Metanephros (tissue), 2 donors: Measurements from ENCODE around the gene UBE2J2. TPM values are rescaled to one million over a fixed set of nuclear protein-coding genes. Genes with fewer than 3 reads are reported as not detected.

Experiments
- small RNA-seq: library from RNA; depleted of rRNA; stranded (forward); fragments of <200 nt; gene quantifications from one replicate; pipeline ENCODE3, GENCODE V24; 2014; ENCODE audit warnings: low replicate concordance
- total RNA-seq: library from RNA; depleted of rRNA; stranded (reverse); fragments of >200 nt; gene quantifications from one replicate; pipeline ENCODE4 v1.2.3, GENCODE V29; 2014

The UBE2J2 gene
- 49.3 TPM for total RNA-seq

GRCh38 chr1:1273512-1274298 is at the start of gene UBE2J2:
Gene UBE2J2, minus strand, starts transcription at chr1:1273854. Its CDS starts 5,862 bp downstream, at chr1:1267992.

DNA sequence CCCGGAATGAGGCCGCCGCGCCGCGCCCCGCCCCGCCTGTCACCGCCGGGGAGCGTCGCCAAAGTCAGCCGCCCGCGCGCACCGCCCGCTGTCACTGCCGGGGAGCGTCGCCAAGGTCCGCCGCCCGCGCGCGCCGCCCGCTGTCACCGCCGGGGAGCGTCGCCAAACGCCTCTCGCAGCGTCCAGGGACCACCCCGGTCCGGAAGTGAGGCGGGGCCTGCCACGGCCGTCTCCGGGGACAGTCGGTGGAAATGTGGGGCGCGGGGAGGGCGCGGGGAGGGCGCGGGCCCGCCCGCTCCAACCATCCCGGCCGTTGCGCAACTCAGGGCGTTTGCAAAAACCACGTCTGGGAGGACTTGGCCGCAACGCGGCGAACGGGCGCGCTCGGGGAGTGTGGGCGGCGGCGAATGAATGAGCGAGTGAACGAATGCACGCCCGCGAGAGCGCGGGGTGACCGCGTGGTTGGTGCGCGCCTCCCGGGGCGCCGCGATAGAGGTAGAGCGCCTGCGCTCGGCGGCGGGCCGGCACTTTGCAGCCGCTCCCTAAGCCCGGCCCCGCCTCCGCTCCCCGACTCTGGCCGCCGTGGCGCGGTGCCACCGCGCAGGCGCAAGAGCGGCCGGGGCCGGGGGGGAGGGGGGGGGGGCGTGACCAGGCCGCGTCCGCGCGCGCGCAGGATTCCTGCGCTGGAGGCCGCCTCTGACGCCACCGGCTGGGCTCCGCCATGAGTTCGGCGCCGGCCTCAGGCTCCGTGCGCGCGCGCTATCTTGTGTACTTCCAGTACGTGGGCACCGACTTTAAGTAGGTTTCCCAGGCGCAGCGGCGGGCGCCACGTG is 34.5 kb upstream of the UBE2J2 start, which contains the start of the genes ACAP3 and PUSL1:
Gene ACAP3 (minus strand): TSS at position 8 of the 833 bp plus-strand sequence. CDS start 115 bp downstream, outside the sequence.
Gene PUSL1 (plus strand): TSS at position 675 of the 833 bp plus-strand sequence. CDS start 47 bp downstream, at position 722.

DNA sequence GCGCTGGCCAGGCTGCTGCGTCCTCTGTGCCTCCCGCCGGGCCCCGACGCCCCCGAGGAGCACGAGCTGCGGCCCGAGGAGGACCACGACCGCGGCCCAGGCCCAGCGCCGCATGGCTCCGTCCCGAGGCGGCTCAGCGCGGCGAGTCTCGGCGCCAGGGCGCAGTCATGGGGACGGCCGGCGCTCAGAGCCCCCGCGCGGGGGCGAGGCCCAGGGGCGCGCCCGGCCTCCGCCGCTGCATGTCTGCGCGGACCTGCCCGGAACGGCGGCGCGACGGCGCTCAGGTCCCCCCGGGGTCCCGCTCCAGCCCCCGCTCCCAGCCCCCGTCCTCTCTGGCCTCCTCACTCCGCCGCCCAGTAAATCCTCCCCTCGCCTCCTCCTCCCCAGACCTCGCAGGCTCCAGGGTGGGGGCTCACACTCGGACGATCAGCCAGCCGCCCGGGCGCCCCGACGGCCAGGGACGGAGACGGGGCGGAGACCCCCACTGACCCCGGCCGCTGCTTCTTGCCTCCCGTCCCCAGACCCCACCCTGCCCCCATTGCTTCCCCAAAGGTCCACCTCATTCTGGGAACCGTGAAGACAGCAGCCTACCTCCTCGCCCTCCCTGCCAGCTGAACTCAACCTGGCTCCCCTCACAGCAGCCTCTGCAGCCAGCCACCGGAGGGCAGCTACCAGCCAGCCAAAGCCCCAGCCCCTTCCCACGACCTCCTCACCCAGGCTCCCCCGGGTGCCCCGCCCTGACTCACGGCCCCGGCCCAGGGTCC is 26.9 kb downstream of the UBE2J2 start, which contains the start of gene C1QTNF12:
Gene C1QTNF12 (minus strand): TSS at position 146 of the 764 bp plus-strand sequence. CDS start 32 bp downstream, at position 114.

GRCh38 chr1:1232208-1232795 is 41.4 kb downstream of the UBE2J2 start, which contains the start of gene B3GALT6:
Gene B3GALT6, plus strand, starts transcription at chr1:1232237. Its CDS starts 42 bp downstream, at chr1:1232279.

DNA sequence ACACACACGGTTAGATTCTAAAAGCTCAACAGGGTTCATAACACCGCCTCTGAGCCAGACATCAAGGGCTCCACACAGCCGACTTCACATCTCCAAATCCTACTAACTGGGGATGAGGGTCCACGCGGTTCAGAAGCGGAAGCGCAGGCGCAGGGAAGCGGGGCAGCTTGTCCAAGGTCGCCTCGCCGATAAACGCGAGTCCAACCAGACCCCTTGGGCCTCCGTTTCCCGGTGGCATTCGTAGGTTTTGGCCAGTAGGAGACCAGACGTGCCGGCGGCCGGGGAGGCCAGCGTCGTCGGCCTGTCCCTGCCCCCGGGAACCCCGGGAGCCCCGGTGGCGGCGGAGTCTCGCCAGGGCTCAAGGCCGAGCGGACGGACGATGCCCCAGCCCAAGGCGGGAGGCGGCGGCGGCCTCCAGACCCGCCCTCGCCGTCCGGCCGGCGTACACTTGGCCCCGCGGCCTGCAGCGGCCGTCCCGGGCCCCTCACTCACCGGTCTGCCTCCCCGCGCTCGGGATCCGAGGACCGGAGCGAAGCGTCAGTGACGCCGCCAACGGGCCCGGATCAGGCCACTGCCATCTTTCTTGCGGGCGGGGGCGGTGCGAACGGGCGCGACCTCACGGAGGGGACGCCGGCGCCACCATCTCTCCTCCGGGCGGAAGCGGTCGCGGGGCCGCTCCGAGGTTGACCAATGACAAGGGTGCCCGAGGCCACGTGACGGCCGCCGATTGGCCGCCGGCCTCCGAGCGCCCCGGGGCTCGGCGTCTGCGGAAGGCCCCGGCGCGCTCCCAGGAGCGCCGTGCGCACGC is 42.0 kb downstream of the UBE2J2 start, which contains the start of gene SDF4:
Gene SDF4 (minus strand): TSS at position 602 of the 808 bp plus-strand sequence. CDS start 3,229 bp downstream, outside the sequence.

GRCh38 chr1:1213345-1214265 is 60.0 kb downstream of the UBE2J2 start, which contains the start of gene TNFRSF4:
Gene TNFRSF4, minus strand, starts transcription at chr1:1214153. Its CDS starts 26 bp downstream, at chr1:1214127.

DNA sequence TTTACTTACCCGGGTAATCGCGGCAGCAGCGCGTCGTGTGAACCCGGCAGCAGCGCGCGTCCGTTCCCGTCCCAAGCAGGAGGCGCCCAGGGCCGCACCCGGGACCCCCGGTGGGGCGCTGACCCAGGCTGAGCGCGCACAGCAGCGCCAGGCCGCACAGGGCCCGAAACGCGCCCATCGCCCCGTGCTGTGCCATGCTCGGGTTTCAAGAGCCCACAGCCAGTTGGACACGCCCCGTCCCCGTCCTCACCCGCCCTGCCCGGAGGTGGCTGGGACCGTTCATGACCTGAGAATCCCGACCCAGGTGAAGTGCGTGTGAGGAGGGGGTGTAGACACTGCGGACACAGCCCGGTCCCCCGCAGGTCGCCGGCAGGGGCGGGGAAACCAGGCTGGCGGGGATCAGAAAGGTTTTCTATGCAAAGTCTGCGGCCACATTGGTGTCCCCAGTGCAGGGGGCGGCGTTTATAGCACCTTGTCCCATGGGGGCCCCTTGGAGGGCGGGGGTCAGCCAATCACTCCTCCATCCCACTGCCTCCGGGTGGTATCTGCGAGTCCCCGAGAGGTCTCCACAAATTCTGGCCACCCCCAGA is 67.2 kb downstream of the UBE2J2 start, which contains the start of gene TNFRSF18:
Gene TNFRSF18 (minus strand): TSS at position 217 of the 590 bp plus-strand sequence. CDS start 21 bp downstream, at position 196.

Small RNA genes lying within 50 kb of the gene (small RNA-seq; reads per million reads assigned to genes)
- not detected for gene MIR6726

Other genes starting within 250 kb of the UBE2J2 start
- gene RNF223, start 199.5 kb downstream of the UBE2J2 start, total RNA-seq = 3.7 TPM
- 12.2 TPM for gene C1orf159, start 157.8 kb downstream of the UBE2J2 start, total RNA-seq
- gene TTLL10, start 100.0 kb downstream of the UBE2J2 start, total RNA-seq = 0.76 TPM
- 1.2 TPM for gene TNFRSF18, start 67.3 kb downstream of the UBE2J2 start, total RNA-seq
- 3.3 TPM for gene TNFRSF4, start 59.7 kb downstream of the UBE2J2 start, total RNA-seq
- 94.4 TPM for gene SDF4, start 41.9 kb downstream of the UBE2J2 start, total RNA-seq
- 16.0 TPM for gene B3GALT6, start 41.6 kb downstream of the UBE2J2 start, total RNA-seq
- gene C1QTNF12, start 27.1 kb downstream of the UBE2J2 start, total RNA-seq = 5.3 TPM
- 7.1 TPM for gene SCNN1D, start 6.6 kb upstream of the UBE2J2 start, total RNA-seq
- gene ACAP3, start 34.1 kb upstream of the UBE2J2 start, total RNA-seq = 33.9 TPM
- 20.3 TPM for gene PUSL1, start 34.7 kb upstream of the UBE2J2 start, total RNA-seq
- gene INTS11, start 50.8 kb upstream of the UBE2J2 start, total RNA-seq = 106 TPM
- 15.9 TPM for gene CPTP, start 50.9 kb upstream of the UBE2J2 start, total RNA-seq
- gene TAS1R3, start 57.4 kb upstream of the UBE2J2 start, total RNA-seq = 1.1 TPM
- 51.4 TPM for gene DVL1, start 75.6 kb upstream of the UBE2J2 start, total RNA-seq
- gene MXRA8, start 84.7 kb upstream of the UBE2J2 start, total RNA-seq = 142 TPM
- 74.3 TPM for gene AURKAIP1, start 101.4 kb upstream of the UBE2J2 start, total RNA-seq
- gene CCNL2, start 125.5 kb upstream of the UBE2J2 start, total RNA-seq = 245 TPM
- 80.8 TPM for gene MRPL20, start 133.4 kb upstream of the UBE2J2 start, total RNA-seq
- gene ANKRD65, start 147.4 kb upstream of the UBE2J2 start, total RNA-seq = 6.9 TPM
- 54.3 TPM for gene VWA1, start 161.8 kb upstream of the UBE2J2 start, total RNA-seq
- 5.8 TPM for gene ATAD3C, start 175.8 kb upstream of the UBE2J2 start, total RNA-seq
- 16.4 TPM for gene ATAD3B, start 197.9 kb upstream of the UBE2J2 start, total RNA-seq
- gene ATAD3A, start 238.3 kb upstream of the UBE2J2 start, total RNA-seq = 22.3 TPM